ENCODE results near the gene CHSY1.

- no peak for TF ChIP-seq POLR2AphosphoS5 (IDR thresholded peaks at IDR 0.05)
- no peak for TF ChIP-seq CTCF (IDR thresholded peaks at IDR 0.05 in 8 of 11, conservative IDR thresholded peaks at IDR 0.05 in 3 of 11)
Measured at GRCh38 chr15:101203029-101203573, 48.7 kb downstream of the CHSY1 start.
